Activated naive CD4-positive, alpha-beta T cell treated with anti-CD3 and anti-CD28 coated beads for 36 hours (primary cell): ENCODE results near the gene NDUFA11. TPM values are rescaled to one million over a fixed set of nuclear protein-coding genes. Genes with fewer than 3 reads are reported as not detected.

Source experiments
- CTCF ChIA-PET: fragments of 350-600 bp; sonication (Branson Sonifier 250); formaldehyde crosslinking; loops from one replicate; lab custom pipeline; 2021; ENCODE audit warnings: antibody characterized with exemption; lab: Charles Lee
- DNase-seq: peaks from one replicate; pipeline ENCODE4 v3.0.0-alpha.2; 2020
- H3K27ac Mint-ChIP-seq: one replicate; pipeline ENCODE4 v1.8.0; 2021; ENCODE audit warnings: mild to moderate bottlenecking, mixed read lengths
- H3K27me3 Mint-ChIP-seq: one replicate; pipeline ENCODE4 v1.8.0; 2021; ENCODE audit warnings: low read depth, mixed read lengths
- H3K36me3 Mint-ChIP-seq: one replicate; pipeline ENCODE4 v1.8.0; 2021; ENCODE audit warnings: low read depth, mixed read lengths
- H3K4me1 Mint-ChIP-seq: one replicate; pipeline ENCODE4 v1.8.0; 2021; ENCODE audit warnings: low read depth, mixed read lengths
- H3K4me3 Mint-ChIP-seq: one replicate; pipeline ENCODE4 v1.8.0; 2021; ENCODE audit warnings: mild to moderate bottlenecking, moderate library complexity, mixed read lengths
- H3K9me3 Mint-ChIP-seq: one replicate; pipeline ENCODE4 v1.8.0; 2021; ENCODE audit warnings: mixed read lengths
- intact Hi-C: fragments of 100-400 bp; cut with micrococcal nuclease; formaldehyde crosslinking; loops from one replicate; pipeline ENCODE4 v1.15.1; 2023
- total RNA-seq, 2 experiments: library from RNA; stranded (reverse); gene quantifications; one replicate each; pipeline ENCODE4 v1.2.3, GENCODE V29; 2021

Gene NDUFA11
- total RNA-seq, 2 experiments from 2014 or later = 226 to 228 TPM

DNA sequence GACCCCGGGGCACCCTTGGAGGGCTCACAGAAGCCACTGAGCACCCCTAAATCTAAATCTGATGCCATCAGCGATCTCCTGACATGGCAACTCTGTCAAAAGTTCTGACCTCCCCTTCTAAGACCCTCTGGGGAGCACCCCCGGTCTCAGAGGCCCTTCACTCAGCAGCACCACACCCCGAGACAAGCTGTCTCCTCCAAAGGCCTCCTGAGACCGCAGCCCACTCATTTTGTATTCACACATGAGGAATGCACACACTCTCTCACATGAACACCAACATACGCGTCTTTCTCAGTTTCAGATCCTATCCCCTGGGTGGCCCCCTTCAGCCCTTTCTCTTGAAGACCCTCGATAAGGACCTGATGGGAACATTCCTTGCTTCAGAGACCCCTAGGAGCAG lies 2.6 kb downstream of the NDUFA11 start:
- Mint-ChIP-seq H3K36me3 (peaks cover 6% of the 10 kb centered on the region), H3K9me3 (no peaks in the 10 kb centered on the region), H3K4me3 (no peak overlapping the region), H3K27me3 (no peaks in the 10 kb centered on the region), H3K4me1 (peaks cover 22% of the 10 kb centered on the region), H3K27ac (no peak overlapping the region)
- CTCF ChIA-PET = interaction anchor here (5.9 kb wide), 1 partner anchor 97 kb away, joined by 48 read pairs; the partner anchor contains the start of gene NRTN
- no peak for DNase-seq
- intact Hi-C loops = loop anchor here (5.0 kb wide), 1 partner anchor 279 kb away; the partner anchor contains the start of genes SAFB and SAFB2

DNA sequence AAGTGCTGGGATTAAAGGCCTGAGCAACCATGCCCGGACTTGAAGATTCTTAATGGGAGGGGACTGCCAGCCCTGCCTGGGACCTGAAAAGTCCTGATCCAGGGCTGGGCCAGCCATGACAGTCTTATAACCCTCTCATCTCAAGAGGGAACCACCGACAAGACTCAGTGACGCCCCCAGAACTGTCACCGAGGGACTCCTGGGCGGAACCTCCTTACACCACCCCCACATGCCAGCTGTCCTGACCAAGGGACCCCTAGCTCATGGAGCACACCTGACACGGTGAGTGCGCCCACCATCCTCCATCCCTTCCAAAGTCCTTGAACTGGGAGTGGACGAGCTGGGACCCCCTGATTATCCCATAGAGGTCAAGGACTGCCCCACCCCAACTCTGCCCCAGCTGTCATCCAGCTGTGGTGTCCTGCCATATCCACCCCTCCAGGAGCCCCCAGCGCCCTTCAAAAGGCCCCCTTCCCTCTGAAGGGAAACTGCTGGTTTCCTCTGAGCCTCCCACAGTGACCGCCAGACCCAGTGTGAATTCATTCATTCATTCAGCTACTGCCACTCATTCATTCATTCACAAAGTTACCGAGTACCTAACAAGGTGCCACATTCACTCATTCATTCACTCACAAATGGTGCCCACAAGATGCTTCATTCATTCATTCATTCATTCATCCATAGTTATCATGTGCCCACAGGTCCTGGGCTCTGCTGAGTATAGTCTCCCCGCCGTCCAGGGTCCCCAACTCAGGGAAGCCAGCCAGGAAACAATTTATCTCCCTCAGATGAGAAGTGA lies 3.7 kb downstream of the NDUFA11 start:
- H3K27ac Mint-ChIP-seq = peak overlapping the region; percentile 30
- H3K4me3 Mint-ChIP-seq = no peak overlapping the region
- no peak for DNase-seq
- no peaks in the 10 kb centered on the region for H3K9me3 Mint-ChIP-seq
- peaks cover 20% of the 10 kb centered on the region for H3K4me1 Mint-ChIP-seq
- H3K36me3 Mint-ChIP-seq = peaks cover 6% of the 10 kb centered on the region
- no peaks in the 10 kb centered on the region for H3K27me3 Mint-ChIP-seq
- CTCF ChIA-PET = interaction anchor here (1.1 to 5.9 kb wide), 2 partner anchors 15 to 96 kb away, joined by 3 to 48 read pairs; partner anchors contain the start of gene NRTN
- intact Hi-C loops = loop anchor here (5.0 kb wide), 1 partner anchor 278 kb away; the partner anchor contains the start of genes SAFB and SAFB2

DNA sequence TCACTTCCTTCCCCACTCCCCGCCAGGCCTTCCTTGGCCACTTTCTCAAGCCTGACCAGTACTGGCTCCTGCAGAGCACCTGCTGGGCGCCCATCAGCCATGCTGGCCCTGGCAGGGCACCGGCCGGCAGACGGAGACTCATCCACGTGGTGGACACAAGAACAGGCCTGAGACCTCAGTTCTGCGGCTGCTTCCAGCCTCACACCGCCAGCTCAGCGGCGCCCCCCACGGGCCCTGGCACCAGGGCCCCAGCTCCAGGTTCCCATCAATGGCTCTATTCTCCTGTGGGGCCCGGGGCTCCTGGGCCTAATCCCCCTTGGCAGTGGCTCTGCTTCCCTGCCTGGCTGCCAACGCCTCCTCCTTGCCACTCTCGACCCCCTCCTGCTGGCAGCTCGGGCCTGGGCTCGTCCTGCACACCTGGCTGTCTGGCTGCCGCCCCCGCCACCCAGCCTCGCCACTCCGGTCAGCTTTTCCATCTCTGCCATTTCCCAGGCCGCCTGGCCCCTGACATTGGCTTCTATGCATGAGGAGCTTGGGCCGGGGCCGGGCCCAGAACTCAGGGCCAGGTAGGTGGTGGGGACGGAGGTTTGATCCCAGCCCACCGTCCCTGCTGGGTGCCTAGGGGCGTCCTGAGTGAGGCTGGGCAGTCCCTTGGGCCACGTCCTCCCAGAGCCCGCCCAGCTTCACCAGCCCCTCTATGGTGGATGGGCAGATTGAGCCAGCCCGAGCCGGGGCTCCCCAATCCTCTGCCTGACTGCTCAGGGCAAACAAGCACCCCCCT lies 6.2 kb downstream of the NDUFA11 start:
- Mint-ChIP-seq H3K27ac (no peak overlapping the region), H3K4me1 (peaks cover 15% of the 10 kb centered on the region), H3K36me3 (peaks cover 4% of the 10 kb centered on the region), H3K4me3 (no peak overlapping the region), H3K27me3 (no peaks in the 10 kb centered on the region), H3K9me3 (no peaks in the 10 kb centered on the region)
- no peak for DNase-seq
- intact Hi-C loops = no loop called here
- CTCF ChIA-PET = interaction anchor here (1.0 kb wide), 1 partner anchor 93 kb away, joined by 3 read pairs; no protein-coding TSS in a partner anchor

DNA sequence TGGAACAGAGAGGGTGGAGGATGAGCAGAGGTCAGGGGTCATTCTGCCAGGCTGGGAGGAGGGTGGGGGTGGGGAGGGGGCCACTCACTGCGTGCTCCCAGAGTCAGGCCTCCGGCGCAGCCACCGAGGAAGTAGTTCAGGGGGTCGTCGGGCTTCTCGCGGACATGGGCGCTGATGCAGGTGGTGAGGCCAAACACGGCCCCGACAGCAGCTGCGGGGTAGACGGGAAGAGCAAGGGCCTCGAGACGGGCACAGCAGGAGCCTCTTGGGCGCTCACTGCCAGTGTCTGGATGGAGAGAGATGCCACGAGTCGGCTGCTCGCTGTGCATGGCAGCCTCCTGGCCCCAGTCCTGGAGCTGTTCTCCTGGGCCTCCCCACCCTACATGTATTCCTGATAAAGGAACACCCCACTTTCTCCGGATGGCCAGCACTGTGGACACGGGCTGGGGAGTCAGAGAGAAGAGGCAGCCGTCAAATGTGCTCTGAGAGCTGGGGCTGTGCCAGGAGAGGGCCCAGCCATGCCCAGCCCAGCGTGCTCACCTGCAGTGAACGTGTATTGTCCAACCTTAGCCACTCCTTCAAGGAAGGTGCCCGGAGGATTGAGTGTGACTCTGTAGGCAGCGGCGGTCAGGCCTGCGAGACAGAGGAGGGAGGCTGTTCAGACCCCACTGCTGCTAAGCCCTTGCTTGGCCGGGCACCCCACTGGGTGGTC lies 7.1 kb downstream of the NDUFA11 start:
- H3K27ac Mint-ChIP-seq = no peak overlapping the region
- no peaks in the 10 kb centered on the region for H3K27me3 Mint-ChIP-seq
- H3K36me3 Mint-ChIP-seq = peaks cover 4% of the 10 kb centered on the region
- intact Hi-C loops = no loop called here
- H3K9me3 Mint-ChIP-seq = no peaks in the 10 kb centered on the region
- peaks cover 12% of the 10 kb centered on the region for H3K4me1 Mint-ChIP-seq
- no peak for DNase-seq
- H3K4me3 Mint-ChIP-seq = no peak overlapping the region
- CTCF ChIA-PET = interaction anchor here (1.0 kb wide), 1 partner anchor 93 kb away, joined by 3 read pairs; no protein-coding TSS in a partner anchor

DNA sequence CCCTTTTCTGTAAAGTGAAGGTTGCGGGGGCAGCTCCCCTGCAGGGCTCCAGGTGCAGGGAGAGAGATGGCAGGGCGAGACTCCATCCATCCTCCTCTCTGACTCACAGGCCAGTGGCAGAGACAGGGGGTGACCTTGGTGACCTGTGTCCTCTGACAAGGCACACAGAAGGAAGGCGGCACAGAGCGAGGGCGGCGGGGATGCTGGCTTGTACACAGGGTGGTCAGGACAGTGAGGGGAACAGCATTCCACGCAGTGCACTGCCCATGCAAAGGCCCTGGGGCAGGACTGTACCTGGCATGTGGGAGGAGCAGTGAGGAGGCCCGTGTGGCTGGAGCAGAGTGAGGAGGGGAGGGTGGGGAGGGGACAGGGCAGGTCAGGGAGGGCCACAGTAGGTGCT lies 7.7 kb downstream of the NDUFA11 start:
- no peak for DNase-seq
- intact Hi-C loops = no loop called here
- H3K27me3 Mint-ChIP-seq = no peaks in the 10 kb centered on the region
- no peaks in the 10 kb centered on the region for H3K9me3 Mint-ChIP-seq
- H3K4me1 Mint-ChIP-seq = peaks cover 7% of the 10 kb centered on the region
- CTCF ChIA-PET = interaction anchor here (1.4 kb wide), 1 partner anchor 92 kb away, joined by 5 read pairs; no protein-coding TSS in a partner anchor
- H3K36me3 Mint-ChIP-seq = peaks cover 4% of the 10 kb centered on the region
- no peak overlapping the region for H3K27ac Mint-ChIP-seq
- no peak overlapping the region for H3K4me3 Mint-ChIP-seq

DNA sequence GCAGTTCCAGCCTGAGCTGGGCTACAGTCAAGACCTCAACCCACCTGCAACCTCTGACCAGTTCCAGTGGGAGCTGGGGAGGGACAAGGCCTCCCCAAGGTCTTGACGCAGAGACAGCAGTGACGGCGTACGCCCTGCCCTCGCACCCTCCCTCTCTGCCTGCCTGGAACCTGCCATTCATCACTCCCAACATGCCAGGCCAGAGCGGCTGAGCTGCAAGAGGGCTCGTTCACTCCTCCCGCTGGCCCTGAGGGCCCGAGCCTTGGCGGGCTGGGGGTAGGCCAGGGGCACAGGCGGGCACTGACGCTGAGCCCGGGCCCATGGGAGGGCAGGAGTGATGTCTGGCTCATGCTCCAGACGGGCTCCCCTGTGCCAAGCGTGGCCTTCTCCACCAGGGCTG lies 8.2 kb downstream of the NDUFA11 start:
- no peak for DNase-seq
- Mint-ChIP-seq H3K27me3 (no peaks in the 10 kb centered on the region), H3K4me3 (no peak overlapping the region), H3K9me3 (no peaks in the 10 kb centered on the region), H3K36me3 (peaks cover 4% of the 10 kb centered on the region), H3K4me1 (peaks cover 6% of the 10 kb centered on the region), H3K27ac (no peak overlapping the region)
- CTCF ChIA-PET = interaction anchor here (1.4 kb wide), 1 partner anchor 91 kb away, joined by 5 read pairs; no protein-coding TSS in a partner anchor
- intact Hi-C loops = no loop called here

DNA sequence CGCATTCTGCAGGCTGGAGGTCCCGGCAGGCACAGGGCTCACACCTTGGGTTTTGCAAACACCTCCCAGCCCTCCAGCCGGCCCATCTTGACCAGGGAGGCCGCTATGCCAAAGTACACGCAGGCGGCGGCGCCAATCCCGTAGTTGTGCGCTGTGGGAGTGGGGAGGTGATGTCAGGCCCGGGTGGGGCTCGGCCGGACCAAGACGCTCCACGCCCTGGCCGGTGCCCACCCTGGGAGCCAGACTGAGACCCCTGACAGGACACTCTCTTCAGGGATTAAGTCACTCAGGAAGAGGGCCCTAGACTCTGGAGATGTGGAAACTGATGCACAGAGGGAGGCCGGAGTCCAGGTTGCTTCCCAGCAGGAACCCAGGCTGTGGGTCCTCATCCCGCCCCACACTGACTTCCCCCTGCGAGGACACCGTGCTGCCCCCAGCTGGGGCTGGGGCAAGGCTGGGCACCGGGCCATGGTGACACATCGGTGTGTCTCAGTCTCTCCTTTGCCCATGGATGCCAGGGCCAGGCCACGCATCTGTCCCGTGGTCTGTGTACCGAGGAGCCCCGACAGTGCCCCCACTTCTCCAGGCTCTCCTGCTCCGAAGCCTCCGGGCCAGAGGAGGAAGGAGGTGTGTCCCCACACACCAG lies 8.8 kb downstream of the NDUFA11 start:
- Mint-ChIP-seq H3K4me1 (peaks cover under 1% of the 10 kb centered on the region), H3K4me3 (no peak overlapping the region), H3K9me3 (no peaks in the 10 kb centered on the region), H3K27me3 (peaks cover under 1% of the 10 kb centered on the region), H3K27ac (no peak overlapping the region), H3K36me3 (peaks cover 2% of the 10 kb centered on the region)
- DNase-seq = no peak
- intact Hi-C loops = no loop called here
- CTCF ChIA-PET = interaction anchor here (1.4 kb wide), 1 partner anchor 91 kb away, joined by 5 read pairs; no protein-coding TSS in a partner anchor

DNA sequence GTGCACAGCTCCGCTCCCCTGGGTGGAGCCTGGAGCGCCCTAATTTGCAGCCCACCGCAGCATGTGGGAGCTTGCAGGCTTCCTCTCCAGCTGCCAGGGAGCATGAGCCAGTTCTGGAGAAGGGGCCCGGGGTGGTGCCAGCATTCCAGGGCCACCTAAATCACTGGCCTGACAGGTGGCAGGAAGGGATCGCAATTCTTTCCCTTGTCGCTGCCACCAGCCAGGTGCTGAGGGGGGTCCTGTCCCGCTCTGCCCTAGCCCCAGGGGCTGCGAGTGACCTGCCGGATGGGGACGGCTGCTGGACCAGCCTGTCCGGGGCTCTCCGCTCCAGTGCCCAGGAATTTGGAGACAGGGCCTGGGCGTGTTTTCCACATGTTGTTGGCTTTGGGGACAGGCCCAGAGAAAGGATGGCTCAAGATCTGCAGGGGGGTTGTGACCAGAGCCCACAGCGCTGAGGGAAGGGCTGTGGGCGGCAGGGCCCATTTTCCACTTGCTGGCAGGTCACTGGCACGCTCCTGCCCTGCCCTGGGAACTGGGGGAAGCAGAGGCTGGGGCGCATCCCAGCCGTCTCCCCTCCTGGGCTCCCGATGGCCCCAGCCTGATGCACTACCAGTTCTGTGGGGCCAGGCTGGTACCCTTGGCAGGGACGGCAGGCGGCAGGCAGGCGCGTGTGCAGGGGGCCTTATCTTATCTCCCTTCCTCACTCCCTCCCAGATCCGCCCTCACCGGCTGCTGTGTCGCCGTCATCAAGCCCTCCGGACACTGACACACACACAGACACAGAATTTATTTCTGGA lies 9.5 kb downstream of the NDUFA11 start:
- CTCF ChIA-PET = interaction anchor here (4.4 kb wide), 1 partner anchor 90 kb away, joined by 28 read pairs; no protein-coding TSS in a partner anchor

DNA sequence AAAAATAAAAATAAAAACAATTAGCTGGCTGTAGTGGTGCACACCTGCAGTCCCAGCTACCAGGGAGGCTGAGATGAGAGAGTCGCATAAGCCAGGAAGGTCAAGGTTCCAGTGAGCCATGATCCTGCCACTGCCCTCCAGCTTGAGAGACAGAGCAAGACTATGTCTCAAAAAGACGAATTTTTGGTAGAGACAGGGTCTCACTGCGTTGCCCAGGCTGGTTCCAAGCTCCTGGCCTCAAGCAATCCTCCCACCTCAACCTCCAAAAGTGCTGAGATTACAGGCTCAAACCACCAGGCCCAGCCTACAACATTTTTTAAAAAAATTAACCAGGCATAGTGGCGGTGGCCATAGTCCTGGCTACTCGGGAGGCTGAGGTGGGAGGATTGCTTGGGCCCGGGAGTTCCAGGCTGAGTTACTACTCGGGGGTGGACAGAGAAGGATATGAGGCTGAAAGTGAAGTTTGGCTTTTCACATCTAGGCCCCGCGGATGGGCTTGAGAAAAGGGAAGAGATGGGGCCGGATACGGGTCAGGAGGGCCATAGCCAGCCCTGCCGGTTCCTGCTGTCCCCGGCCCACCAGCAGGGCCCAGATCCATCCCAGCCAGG lies 10.2 kb downstream of the NDUFA11 start:
- CTCF ChIA-PET = interaction anchor here (1.0 to 4.4 kb wide), 2 partner anchors 62 to 89 kb away, joined by 3 to 28 read pairs; no protein-coding TSS in a partner anchor
- Mint-ChIP-seq H3K4me1 (no peaks in the 10 kb centered on the region), H3K27me3 (peaks cover 6% of the 10 kb centered on the region), H3K9me3 (no peaks in the 10 kb centered on the region), H3K4me3 (no peak overlapping the region), H3K36me3 (peaks cover 2% of the 10 kb centered on the region), H3K27ac (no peak overlapping the region)
- intact Hi-C loops = no loop called here
- DNase-seq = no peak

More for the DNA sequence above, 9.5 kb downstream of the NDUFA11 start:
- H3K4me1 Mint-ChIP-seq = no peaks in the 10 kb centered on the region
- H3K36me3 Mint-ChIP-seq = peaks cover 2% of the 10 kb centered on the region
- intact Hi-C loops = no loop called here
- H3K4me3 Mint-ChIP-seq = no peak overlapping the region
- no peak overlapping the region for H3K27ac Mint-ChIP-seq
- no peaks in the 10 kb centered on the region for H3K9me3 Mint-ChIP-seq
- peaks cover 6% of the 10 kb centered on the region for H3K27me3 Mint-ChIP-seq
- no peak for DNase-seq

DNA sequence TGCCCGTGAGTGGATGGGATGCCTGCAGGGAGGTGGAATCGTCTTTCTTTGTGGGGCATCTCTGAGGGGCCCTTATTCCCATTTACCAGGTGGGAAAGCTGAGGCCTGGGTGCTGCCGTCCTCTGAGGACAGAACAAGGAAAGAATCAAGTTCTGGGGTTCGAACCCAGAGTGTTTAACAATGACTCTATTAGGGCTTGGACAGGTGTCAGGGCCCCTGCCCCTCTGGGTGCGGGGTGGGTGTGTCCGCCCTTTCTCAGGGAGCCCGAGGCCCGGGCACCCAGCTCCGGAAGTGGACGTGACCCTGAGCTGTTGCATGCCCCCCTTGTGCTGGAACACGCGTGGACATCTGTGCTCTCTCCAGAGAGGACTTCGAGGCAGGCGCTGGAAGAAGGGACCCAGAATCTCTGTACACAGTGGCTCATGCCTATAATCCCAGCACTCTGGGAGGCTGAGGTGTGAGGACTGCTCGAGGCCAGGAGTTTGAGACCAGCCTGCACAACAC lies 10.8 kb downstream of the NDUFA11 start:
- intact Hi-C loops = loop anchor here (1.0 kb wide), 1 partner anchor 89 kb away; no protein-coding TSS in a partner anchor
- Mint-ChIP-seq H3K27me3 (peaks cover 6% of the 10 kb centered on the region), H3K4me1 (no peaks in the 10 kb centered on the region), H3K27ac (no peak overlapping the region), H3K4me3 (no peak overlapping the region), H3K9me3 (no peaks in the 10 kb centered on the region), H3K36me3 (peaks cover 2% of the 10 kb centered on the region)
- no peak for DNase-seq
- CTCF ChIA-PET = interaction anchor here (1.0 to 4.4 kb wide), 2 partner anchors 62 to 89 kb away, joined by 3 to 28 read pairs; no protein-coding TSS in a partner anchor
